H9 (cell line): ENCODE measurements around the gene DLL3. TPM values are rescaled to one million over a fixed set of nuclear protein-coding genes. Genes with fewer than 3 reads are reported as not detected.

Experiments
- DNase-seq: peaks from one replicate; pipeline ENCODE4 v3.0.0-alpha.2; 2017
- H2AFZ ChIP-seq: one replicate; pipeline ENCODE4 v1.6.1; 2013; ENCODE audit warnings: mild to moderate bottlenecking, low read length, control low read depth, moderate library complexity
- H2AK5ac ChIP-seq: 2 replicates; pipeline ENCODE4 v1.6.1; 2013; ENCODE audit warnings: low read length, control low read depth, mixed read lengths; ENCODE audit not compliant: insufficient read length
- H2BK120ac ChIP-seq: one replicate; pipeline ENCODE4 v1.6.1; 2013; ENCODE audit warnings: low read depth, mild to moderate bottlenecking, low read length, control low read depth, inconsistent platforms; ENCODE audit not compliant: poor library complexity, severe bottlenecking
- H2BK12ac ChIP-seq: 2 replicates; pipeline ENCODE4 v1.6.1; 2013; ENCODE audit warnings: low read length, control low read depth, mixed read lengths, low read depth; ENCODE audit not compliant: insufficient read length
- H2BK15ac ChIP-seq: 2 replicates; pipeline ENCODE4 v1.6.1; 2013; ENCODE audit warnings: low read depth, low read length, control low read depth
- H2BK20ac ChIP-seq: one replicate; pipeline ENCODE4 v1.6.1; 2013; ENCODE audit warnings: low read depth, mild to moderate bottlenecking, low read length, control low read depth, inconsistent platforms; ENCODE audit not compliant: poor library complexity, severe bottlenecking
- H2BK5ac ChIP-seq: 2 replicates; pipeline ENCODE4 v1.6.1; 2013; ENCODE audit warnings: low read length, control low read depth, mixed read lengths; ENCODE audit not compliant: insufficient read length
- H3K14ac ChIP-seq: 2 replicates; pipeline ENCODE4 v1.6.1; 2013; ENCODE audit warnings: low read length, control low read depth; ENCODE audit not compliant: insufficient read depth
- H3K18ac ChIP-seq: 2 replicates; pipeline ENCODE4 v1.6.1; 2013; ENCODE audit warnings: low read depth, mild to moderate bottlenecking, mixed read lengths, low read length, control low read depth; ENCODE audit not compliant: insufficient read length
- H3K23ac ChIP-seq: 2 replicates; pipeline ENCODE4 v1.6.1; 2013; ENCODE audit warnings: low read length, control low read depth, mixed read lengths, low read depth; ENCODE audit not compliant: insufficient read length
- H3K23me2 ChIP-seq: 2 replicates; pipeline ENCODE4 v1.6.1; 2013; ENCODE audit warnings: low read depth, mild to moderate bottlenecking, mixed read lengths, low read length, control low read depth; ENCODE audit not compliant: insufficient read length, poor library complexity, severe bottlenecking
- H3K27ac ChIP-seq: 2 replicates; pipeline ENCODE4 v1.5.1; 2013; ENCODE audit warnings: low read length, control low read depth, mixed read lengths, low read depth; ENCODE audit not compliant: insufficient read length
- H3K27me3 ChIP-seq: 2 replicates; pipeline ENCODE4 v1.6.1; 2013; ENCODE audit warnings: low read length, control low read depth, inconsistent platforms; ENCODE audit not compliant: insufficient read depth
- H3K4ac ChIP-seq: 2 replicates; pipeline ENCODE4 v1.6.1; 2013; ENCODE audit warnings: low read depth, mild to moderate bottlenecking, control low read depth, inconsistent platforms, low read length, moderate library complexity
- H3K4me1 ChIP-seq: 2 replicates; pipeline ENCODE4 v1.6.1; 2013; ENCODE audit warnings: low read length, control low read depth, inconsistent platforms; ENCODE audit not compliant: insufficient read depth
- H3K4me2 ChIP-seq: 2 replicates; pipeline ENCODE4 v1.6.1; 2013; ENCODE audit warnings: low read length, control low read depth, mixed read lengths; ENCODE audit not compliant: insufficient read length, insufficient read depth
- H3K56ac ChIP-seq: 2 replicates; pipeline ENCODE4 v1.6.1; 2013; ENCODE audit warnings: low read depth, mild to moderate bottlenecking, mixed read lengths, low read length, control low read depth; ENCODE audit not compliant: insufficient read length
- H3K79me1 ChIP-seq: 2 replicates; pipeline ENCODE4 v1.6.1; 2013; ENCODE audit warnings: low read depth, mild to moderate bottlenecking, moderate library complexity, low read length, control low read depth, inconsistent platforms; ENCODE audit not compliant: insufficient read depth, poor library complexity, severe bottlenecking
- H3K79me2 ChIP-seq: 2 replicates; pipeline ENCODE4 v1.6.1; 2013; ENCODE audit warnings: low read length, control low read depth, inconsistent platforms; ENCODE audit not compliant: insufficient read depth
- H3K9ac ChIP-seq: 2 replicates; pipeline ENCODE4 v1.6.1; 2013; ENCODE audit warnings: low read length, control low read depth, mixed read lengths; ENCODE audit not compliant: insufficient read length; ENCODE audit errors: extremely low read depth
- H3K9me3 ChIP-seq: one replicate; pipeline ENCODE4 v1.6.1; 2013; ENCODE audit warnings: low read depth, low read length, inconsistent platforms; ENCODE audit not compliant: control insufficient read depth
- H3T11ph ChIP-seq: one replicate; pipeline ENCODE4 v1.6.1; 2013; ENCODE audit warnings: mild to moderate bottlenecking, low read length, control low read depth, inconsistent platforms
- H4K20me1 ChIP-seq: one replicate; pipeline ENCODE4 v1.6.1; 2013; ENCODE audit not compliant: control insufficient read depth, insufficient read length, insufficient read depth
- H4K5ac ChIP-seq: 2 replicates; pipeline ENCODE4 v1.6.1; 2013; ENCODE audit warnings: low read depth, mild to moderate bottlenecking, mixed read lengths, low read length, control low read depth; ENCODE audit not compliant: insufficient read length
- H4K8ac ChIP-seq: replicated peaks from 2 replicates; pipeline ENCODE4 v1.6.1; 2013; ENCODE audit warnings: low read length, control low read depth, mixed read lengths, low read depth; ENCODE audit not compliant: insufficient read length
- H4K91ac ChIP-seq: 2 replicates; pipeline ENCODE4 v1.6.1; 2013; ENCODE audit warnings: low read depth, mild to moderate bottlenecking, moderate library complexity, mixed read lengths, low read length, control low read depth; ENCODE audit not compliant: insufficient read length
- H3K27ac Mint-ChIP-seq, 3 experiments: 2 replicates in 2 of 3; 3 replicates in 1 of 3; pipeline ENCODE4 v1.8.0; 2020 to 2021; ENCODE audit warnings: mixed read lengths in 3 of 3, mild to moderate bottlenecking in 1 of 3, moderate library complexity in 1 of 3
- H3K27me3 Mint-ChIP-seq: 2 replicates; pipeline ENCODE4 v1.8.0; 2021; ENCODE audit warnings: low read depth, mild to moderate bottlenecking, moderate library complexity, mixed read lengths
- H3K36me3 Mint-ChIP-seq, 3 experiments: 2 replicates in 2 of 3; 3 replicates in 1 of 3; pipeline ENCODE4 v1.8.0; 2020 to 2021; ENCODE audit warnings: low read depth in 3 of 3, mixed read lengths in 3 of 3; ENCODE audit not compliant: insufficient read depth in 1 of 3
- H3K4me1 Mint-ChIP-seq, 2 experiments: 2 replicates each; pipeline ENCODE4 v1.8.0; 2020; ENCODE audit warnings: mixed read lengths in 2 of 2
- H3K4me3 Mint-ChIP-seq, 2 experiments: 2 replicates in 1 of 2; 3 replicates in 1 of 2; pipeline ENCODE4 v1.8.0; 2020 to 2021; ENCODE audit warnings: mild to moderate bottlenecking in 2 of 2, mixed read lengths in 2 of 2, moderate library complexity in 1 of 2
- H3K9me3 Mint-ChIP-seq, 2 experiments: 2 replicates in 1 of 2; 3 replicates in 1 of 2; pipeline ENCODE4 v1.8.0; 2020; ENCODE audit warnings: mild to moderate bottlenecking in 2 of 2, mixed read lengths in 2 of 2, moderate library complexity in 1 of 2
- WGBS: extraction: QIAGEN DNeasy Blood & Tissue Kit; methylation state at CpG from one replicate; pipeline ENCODE4 v1.1.7; 2013; ENCODE audit warnings: missing lambda C conversion rate, low lambda C conversion rate, mixed read lengths; ENCODE audit not compliant: insufficient read length; ENCODE audit errors: extremely low coverage; 5-methylcytosine and 5-hydroxymethylcytosine counted together
- total RNA-seq: library from RNA; stranded (reverse); gene quantifications from 2 replicates; pipeline ENCODE4 v1.2.1, GENCODE V29; 2021
- TF ChIP-seq, protein P1 (sequence below): fragments of 200-600 bp; sonication (generic); conservative IDR thresholded peaks from 3 replicates; pipeline ENCODE4 v1.8.0; 2021; ENCODE audit warnings: antibody characterized with exemption, mild to moderate bottlenecking

Gene DLL3
- total RNA-seq, 1 experiment from 2014 or later, result 2.5 TPM

DNA sequence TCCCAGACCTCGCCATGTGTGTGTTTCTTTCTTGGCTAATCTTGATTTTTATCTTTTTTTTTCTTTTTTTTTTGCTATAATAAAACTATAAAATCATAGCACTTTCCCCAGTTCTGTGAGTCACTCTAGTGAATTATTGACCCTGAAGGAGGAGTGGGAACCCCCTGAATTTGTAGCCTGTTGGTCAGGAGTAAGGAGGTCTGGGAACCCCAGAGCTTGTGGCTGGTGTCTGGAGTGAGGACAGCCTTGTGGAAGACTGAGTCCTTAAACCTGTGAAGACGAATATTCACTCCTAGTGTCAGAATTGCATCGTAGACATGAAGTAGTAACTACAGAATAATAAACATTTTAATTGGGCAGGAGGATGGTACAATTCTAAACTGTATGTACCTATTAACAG, 26.5 kb downstream of the DLL3 start:
- Mint-ChIP-seq H3K36me3 (peaks cover 7 to 23% (median 18%) of the 10 kb centered on the region in 3 experiments; a peak in 6 of 7 replicates), H3K9me3 (no peaks in the 10 kb centered on the region), H3K4me1 (no peaks in the 10 kb centered on the region), H3K4me3 (no peak overlapping the region), H3K27me3 (no peaks in the 10 kb centered on the region), H3K27ac (peak overlapping the region in 1 of 3 experiments; percentile 82; a peak in 2 of 7 replicates)
- no peak overlapping the region for H4K91ac ChIP-seq
- H2BK12ac ChIP-seq, result no peak overlapping the region
- H2AFZ ChIP-seq, result no peak overlapping the region
- H3K23ac ChIP-seq, result no peak overlapping the region
- H3K14ac ChIP-seq, result no peak overlapping the region
- no peak overlapping the region for H2AK5ac ChIP-seq
- H3K79me2 ChIP-seq, result no peaks in the 10 kb centered on the region
- no peak overlapping the region for H3K4me2 ChIP-seq
- no peak overlapping the region for H3K4ac ChIP-seq
- H2BK15ac ChIP-seq, result no peak overlapping the region
- no peak overlapping the region for H2BK5ac ChIP-seq
- H3K4me1 ChIP-seq, result no peaks in the 10 kb centered on the region
- DNase-seq, result no peak
- no peaks in the 10 kb centered on the region for H3K27me3 ChIP-seq
- H4K5ac ChIP-seq, result no peak overlapping the region
- H4K20me1 ChIP-seq, result no peaks in the 10 kb centered on the region
- no peak overlapping the region for H2BK120ac ChIP-seq
- no peak overlapping the region for H2BK20ac ChIP-seq
- no peaks in the 10 kb centered on the region for H3K23me2 ChIP-seq
- no CpG with 5 or more reads among the region's 3 CpGs for WGBS
- H3K27ac ChIP-seq, result no peak overlapping the region
- no peaks in the 10 kb centered on the region for H3K9me3 ChIP-seq
- no peaks in the 10 kb centered on the region for H3K79me1 ChIP-seq
- no peak overlapping the region for H3K56ac ChIP-seq
- H3K9ac ChIP-seq, result no peak overlapping the region
- H4K8ac ChIP-seq, result no peak overlapping the region
- H3T11ph ChIP-seq, result no peak overlapping the region
- no peak overlapping the region for H3K18ac ChIP-seq
- TF ChIP-seq, protein P1, sequence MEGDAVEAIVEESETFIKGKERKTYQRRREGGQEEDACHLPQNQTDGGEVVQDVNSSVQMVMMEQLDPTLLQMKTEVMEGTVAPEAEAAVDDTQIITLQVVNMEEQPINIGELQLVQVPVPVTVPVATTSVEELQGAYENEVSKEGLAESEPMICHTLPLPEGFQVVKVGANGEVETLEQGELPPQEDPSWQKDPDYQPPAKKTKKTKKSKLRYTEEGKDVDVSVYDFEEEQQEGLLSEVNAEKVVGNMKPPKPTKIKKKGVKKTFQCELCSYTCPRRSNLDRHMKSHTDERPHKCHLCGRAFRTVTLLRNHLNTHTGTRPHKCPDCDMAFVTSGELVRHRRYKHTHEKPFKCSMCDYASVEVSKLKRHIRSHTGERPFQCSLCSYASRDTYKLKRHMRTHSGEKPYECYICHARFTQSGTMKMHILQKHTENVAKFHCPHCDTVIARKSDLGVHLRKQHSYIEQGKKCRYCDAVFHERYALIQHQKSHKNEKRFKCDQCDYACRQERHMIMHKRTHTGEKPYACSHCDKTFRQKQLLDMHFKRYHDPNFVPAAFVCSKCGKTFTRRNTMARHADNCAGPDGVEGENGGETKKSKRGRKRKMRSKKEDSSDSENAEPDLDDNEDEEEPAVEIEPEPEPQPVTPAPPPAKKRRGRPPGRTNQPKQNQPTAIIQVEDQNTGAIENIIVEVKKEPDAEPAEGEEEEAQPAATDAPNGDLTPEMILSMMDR, result no peak
